Activated naive CD4-positive, alpha-beta T cell treated with anti-CD3 and anti-CD28 coated beads, Interleukin-2, amount 50 U/mL, for 24 hours (primary cell): ENCODE measurements around the gene SKAP1.
A peak's percentile ranks its signal among the peaks of the same experiment; 100 is the strongest.
"Not testable (repeated sequence)": the region's sequence is repeated elsewhere in the genome, so short reads cannot be mapped to it uniquely, and the experiment has no call there.

Source experiments
- H3K27ac Mint-ChIP-seq: one replicate; pipeline ENCODE4 v1.8.0; 2021; ENCODE audit warnings: mild to moderate bottlenecking, mixed read lengths
- H3K27me3 Mint-ChIP-seq: one replicate; pipeline ENCODE4 v1.8.0; 2021; ENCODE audit warnings: mixed read lengths
- H3K36me3 Mint-ChIP-seq: one replicate; pipeline ENCODE4 v1.8.0; 2021; ENCODE audit warnings: mixed read lengths
- H3K4me1 Mint-ChIP-seq: one replicate; pipeline ENCODE4 v1.8.0; 2021; ENCODE audit warnings: mixed read lengths
- H3K4me3 Mint-ChIP-seq: one replicate; pipeline ENCODE4 v1.8.0; 2021; ENCODE audit warnings: mild to moderate bottlenecking, mixed read lengths
- H3K9me3 Mint-ChIP-seq: one replicate; pipeline ENCODE4 v1.8.0; 2021; ENCODE audit warnings: mixed read lengths

The SKAP1 gene

DNA sequence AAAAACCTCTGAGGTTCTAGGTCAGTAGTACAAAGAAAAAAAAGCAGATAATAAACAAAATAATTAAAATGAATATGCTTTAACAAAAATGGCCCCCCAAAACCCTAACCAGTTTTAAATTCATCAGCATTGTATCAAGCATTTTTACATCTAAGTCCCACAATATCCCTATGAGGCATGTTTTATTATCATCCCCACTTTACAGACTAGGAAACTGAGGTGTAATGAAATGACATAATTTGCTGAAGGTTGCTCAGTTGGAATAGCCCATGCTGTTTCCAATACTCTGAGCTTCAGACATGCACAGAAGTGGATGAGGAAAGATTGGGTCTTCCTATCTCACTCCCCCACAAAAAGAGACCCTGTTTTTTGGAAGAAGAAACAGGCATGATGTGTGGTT is 234.1 kb downstream of the SKAP1 start:
- Mint-ChIP-seq H3K4me1 (peaks cover 67% of the 10 kb centered on the region), H3K27me3 (no peaks in the 10 kb centered on the region), H3K27ac (no peak overlapping the region), H3K9me3 (no peaks in the 10 kb centered on the region), H3K4me3 (no peak overlapping the region), H3K36me3 (peaks cover 17% of the 10 kb centered on the region)

DNA sequence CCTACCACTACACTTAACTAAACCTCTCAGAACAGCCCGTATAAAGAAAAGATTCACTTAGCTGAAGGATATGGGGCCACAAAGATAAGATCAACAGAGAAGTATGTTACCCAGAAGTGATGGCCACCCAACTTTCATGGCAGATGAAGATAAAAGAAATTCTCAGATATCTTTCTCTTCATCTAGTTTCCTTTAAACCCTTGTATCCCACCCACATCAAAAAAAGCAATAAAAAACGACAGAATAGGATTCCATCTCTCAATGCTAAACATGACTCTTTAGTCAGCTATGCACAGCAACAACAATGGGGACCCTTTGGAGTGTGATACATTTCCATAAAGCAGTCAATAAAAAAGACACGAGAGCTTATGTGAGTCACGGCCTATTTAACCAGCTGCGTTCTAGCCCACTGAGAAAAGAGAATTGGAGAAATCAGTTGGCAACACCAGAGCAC is 235.9 kb downstream of the SKAP1 start:
- H3K4me3 Mint-ChIP-seq: no peak overlapping the region

DNA sequence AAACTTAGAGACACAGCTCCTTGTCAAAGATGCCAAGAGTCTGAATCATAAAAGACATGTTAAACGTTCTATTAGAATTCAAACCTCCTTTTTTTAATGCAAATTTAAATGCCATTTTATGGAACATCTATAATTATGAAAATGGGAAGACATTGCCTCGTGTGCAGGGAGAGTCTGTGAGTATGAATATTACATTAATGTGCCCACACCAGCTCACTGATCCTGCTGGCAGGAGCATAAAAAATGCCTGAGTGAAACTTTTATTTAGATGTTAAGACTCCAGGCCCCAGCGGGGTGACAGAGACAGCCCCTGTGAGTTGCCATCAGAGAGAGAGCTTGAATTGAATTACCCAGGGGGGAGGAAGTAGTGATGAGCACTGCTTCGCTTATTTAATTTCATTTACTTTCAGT is 237.7 kb downstream of the SKAP1 start:
- Mint-ChIP-seq H3K4me1 (peaks cover 43% of the 10 kb centered on the region), H3K4me3 (no peak overlapping the region)

More for the DNA sequence above, 235.9 kb downstream of the SKAP1 start:
- H3K9me3 Mint-ChIP-seq: no peaks in the 10 kb centered on the region
- peaks cover 12% of the 10 kb centered on the region for H3K36me3 Mint-ChIP-seq
- no peaks in the 10 kb centered on the region for H3K27me3 Mint-ChIP-seq
- H3K27ac Mint-ChIP-seq: peak overlapping the region; percentile 66
- peaks cover 55% of the 10 kb centered on the region for H3K4me1 Mint-ChIP-seq

DNA sequence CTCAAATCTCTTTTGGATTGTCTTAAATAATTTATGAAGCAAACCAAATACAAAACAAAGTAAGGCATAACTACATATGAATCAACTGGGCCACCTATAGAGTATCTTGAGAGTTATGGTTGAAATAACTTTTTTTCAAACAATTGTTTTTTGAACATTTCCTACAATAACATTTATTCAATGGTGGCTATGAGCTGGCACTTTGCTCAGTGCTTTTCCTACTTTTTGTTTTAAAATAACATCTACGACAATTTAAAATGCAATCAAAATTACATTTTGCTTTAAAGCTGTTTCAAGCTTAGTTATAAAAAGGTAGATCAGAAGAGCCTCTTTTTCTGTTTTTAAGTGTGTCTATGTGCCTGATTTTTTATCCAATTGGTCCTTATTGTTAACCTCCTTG is 238.7 kb downstream of the SKAP1 start:
- Mint-ChIP-seq H3K4me3 (no peak overlapping the region), H3K36me3 (peaks cover 13% of the 10 kb centered on the region), H3K9me3 (no peaks in the 10 kb centered on the region), H3K27me3 (no peaks in the 10 kb centered on the region), H3K4me1 (peaks cover 36% of the 10 kb centered on the region), H3K27ac (peak overlapping the region; percentile 17)

More for the DNA sequence above, 237.7 kb downstream of the SKAP1 start:
- Mint-ChIP-seq H3K27ac (peak overlapping the region; percentile 17), H3K27me3 (no peaks in the 10 kb centered on the region), H3K9me3 (no peaks in the 10 kb centered on the region), H3K36me3 (peaks cover 12% of the 10 kb centered on the region)

DNA sequence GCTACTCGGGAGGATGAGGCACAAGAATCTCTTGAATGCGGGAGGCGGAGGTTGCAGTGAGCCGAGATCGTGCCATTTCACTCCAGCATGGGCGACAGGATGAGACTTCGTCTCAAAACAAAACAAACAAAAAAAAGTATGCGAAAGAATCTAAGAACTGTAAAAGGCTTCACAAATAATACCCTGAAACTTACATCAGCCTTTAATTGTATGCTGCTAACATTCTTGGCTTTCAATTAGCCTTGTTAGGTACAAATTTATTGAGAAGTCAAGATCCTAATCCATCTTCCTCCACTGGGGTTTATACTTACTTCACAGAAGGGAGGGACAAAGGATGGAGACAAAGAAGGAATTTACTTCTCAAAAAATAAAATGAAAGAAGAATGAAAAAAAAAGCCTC is 239.1 kb downstream of the SKAP1 start:
- Mint-ChIP-seq H3K36me3 (peaks cover 15% of the 10 kb centered on the region), H3K27ac (no peak overlapping the region), H3K9me3 (no peaks in the 10 kb centered on the region), H3K27me3 (no peaks in the 10 kb centered on the region), H3K4me3 (no peak overlapping the region), H3K4me1 (peaks cover 33% of the 10 kb centered on the region)

DNA sequence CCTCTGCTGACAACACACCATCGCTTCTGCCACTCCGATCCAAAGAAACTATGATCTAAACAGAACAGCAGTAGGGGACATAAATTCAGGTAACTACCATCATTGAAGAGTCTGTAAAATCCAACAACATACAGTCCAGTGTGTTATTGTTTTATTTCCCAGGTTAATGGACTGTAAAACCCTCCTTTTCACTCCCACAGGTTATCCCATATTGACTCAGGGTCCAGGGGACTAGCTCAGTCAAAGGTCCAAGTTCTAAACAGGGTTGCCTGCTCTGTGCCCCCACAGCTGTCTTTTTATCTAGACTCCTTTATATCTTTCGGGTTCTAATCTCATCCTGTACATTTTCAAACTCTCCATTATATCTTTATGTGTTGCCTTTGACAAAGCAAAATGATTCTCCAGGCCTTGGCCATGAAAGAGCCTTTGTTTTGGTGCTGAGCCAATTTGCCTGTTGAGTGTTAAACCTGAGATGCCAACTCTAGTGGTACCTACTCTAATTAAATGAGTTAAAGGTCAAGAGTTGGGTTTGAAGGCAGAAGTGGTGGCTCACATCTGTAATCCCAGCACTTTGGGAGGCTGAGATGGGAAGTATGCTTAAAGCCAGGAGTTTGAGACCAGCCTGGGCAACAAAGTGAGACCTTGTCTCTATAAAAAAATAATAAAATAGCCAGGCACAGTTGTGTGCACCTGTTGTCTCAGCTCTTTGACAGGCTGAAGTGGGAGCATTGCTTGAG is 242.0 kb downstream of the SKAP1 start:
- peaks cover 16% of the 10 kb centered on the region for H3K36me3 Mint-ChIP-seq
- H3K4me1 Mint-ChIP-seq: peaks cover 5% of the 10 kb centered on the region
- no peaks in the 10 kb centered on the region for H3K9me3 Mint-ChIP-seq
- H3K27me3 Mint-ChIP-seq: no peaks in the 10 kb centered on the region
- H3K4me3 Mint-ChIP-seq: no peak overlapping the region
- H3K27ac Mint-ChIP-seq: no peak overlapping the region

DNA sequence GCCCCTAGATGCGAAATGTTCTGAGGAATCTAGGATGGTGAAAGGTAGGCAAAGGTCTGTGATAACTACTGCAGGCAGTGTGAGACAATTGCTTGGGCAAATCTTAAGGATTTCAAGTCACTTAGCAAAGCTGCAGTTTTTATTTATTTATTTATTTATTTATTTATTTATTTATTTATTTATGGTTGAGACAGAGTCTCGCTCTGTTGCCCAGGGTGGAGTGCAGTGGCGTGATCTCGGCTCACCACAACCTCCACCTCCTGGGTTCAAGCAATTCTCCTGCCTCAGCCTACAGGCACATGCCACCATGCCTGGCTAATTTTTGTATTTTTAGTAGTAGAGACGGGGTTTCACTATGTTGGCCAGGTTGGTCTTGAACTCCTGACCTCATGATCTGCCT is 243.7 kb downstream of the SKAP1 start:
- not testable (repeated sequence) for H3K27ac Mint-ChIP-seq, H3K27me3 Mint-ChIP-seq, H3K4me3 Mint-ChIP-seq, H3K4me1 Mint-ChIP-seq, H3K9me3 Mint-ChIP-seq
- H3K36me3 Mint-ChIP-seq: peaks cover 14% of the 10 kb centered on the region

DNA sequence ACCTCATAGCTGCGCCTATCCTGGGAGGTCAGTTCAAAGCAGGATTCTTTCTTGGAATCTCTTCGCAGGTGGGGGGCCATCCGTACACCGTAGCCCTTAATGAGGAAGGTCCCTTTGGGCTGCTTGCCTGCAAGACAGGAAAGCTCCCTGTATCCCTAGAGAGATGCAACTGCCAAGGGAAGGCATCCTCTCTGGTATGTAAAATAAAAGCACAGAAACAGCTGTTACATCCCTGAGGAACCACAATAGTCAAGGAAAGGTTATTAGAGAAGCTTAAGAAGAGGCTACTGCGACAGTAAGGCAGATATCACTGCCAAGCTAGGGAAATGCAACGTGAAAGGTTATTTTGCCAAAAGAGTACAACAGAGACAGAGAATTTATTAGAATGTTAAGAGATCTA is 245.3 kb downstream of the SKAP1 start:
- Mint-ChIP-seq H3K36me3 (peaks cover 14% of the 10 kb centered on the region), H3K9me3 (no peaks in the 10 kb centered on the region), H3K4me3 (no peak overlapping the region), H3K27ac (no peak overlapping the region), H3K27me3 (no peaks in the 10 kb centered on the region), H3K4me1 (peaks cover 2% of the 10 kb centered on the region)

DNA sequence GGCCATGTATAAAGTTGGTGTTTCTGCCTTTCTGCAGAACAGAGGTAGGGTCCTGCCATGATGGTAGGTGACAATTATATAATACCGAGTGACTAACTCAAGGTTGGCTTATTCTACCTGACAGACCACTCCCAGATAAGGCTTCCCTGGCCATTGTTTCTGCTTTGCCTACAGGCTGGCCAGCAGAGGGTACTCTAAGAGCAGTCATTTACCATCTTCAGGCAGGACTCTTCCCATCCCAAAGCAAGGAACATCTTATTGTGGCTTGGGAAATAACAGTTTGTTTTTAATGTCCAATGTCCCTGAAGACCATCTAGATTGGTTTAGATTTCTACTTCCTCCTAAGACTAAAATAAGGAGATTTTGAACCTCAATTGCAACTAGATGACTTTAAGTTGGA is 248.4 kb downstream of the SKAP1 start:
- Mint-ChIP-seq H3K9me3 (no peaks in the 10 kb centered on the region), H3K27me3 (no peaks in the 10 kb centered on the region), H3K4me1 (peaks cover 9% of the 10 kb centered on the region), H3K36me3 (peaks cover 15% of the 10 kb centered on the region), H3K4me3 (no peak overlapping the region), H3K27ac (no peak overlapping the region)

DNA sequence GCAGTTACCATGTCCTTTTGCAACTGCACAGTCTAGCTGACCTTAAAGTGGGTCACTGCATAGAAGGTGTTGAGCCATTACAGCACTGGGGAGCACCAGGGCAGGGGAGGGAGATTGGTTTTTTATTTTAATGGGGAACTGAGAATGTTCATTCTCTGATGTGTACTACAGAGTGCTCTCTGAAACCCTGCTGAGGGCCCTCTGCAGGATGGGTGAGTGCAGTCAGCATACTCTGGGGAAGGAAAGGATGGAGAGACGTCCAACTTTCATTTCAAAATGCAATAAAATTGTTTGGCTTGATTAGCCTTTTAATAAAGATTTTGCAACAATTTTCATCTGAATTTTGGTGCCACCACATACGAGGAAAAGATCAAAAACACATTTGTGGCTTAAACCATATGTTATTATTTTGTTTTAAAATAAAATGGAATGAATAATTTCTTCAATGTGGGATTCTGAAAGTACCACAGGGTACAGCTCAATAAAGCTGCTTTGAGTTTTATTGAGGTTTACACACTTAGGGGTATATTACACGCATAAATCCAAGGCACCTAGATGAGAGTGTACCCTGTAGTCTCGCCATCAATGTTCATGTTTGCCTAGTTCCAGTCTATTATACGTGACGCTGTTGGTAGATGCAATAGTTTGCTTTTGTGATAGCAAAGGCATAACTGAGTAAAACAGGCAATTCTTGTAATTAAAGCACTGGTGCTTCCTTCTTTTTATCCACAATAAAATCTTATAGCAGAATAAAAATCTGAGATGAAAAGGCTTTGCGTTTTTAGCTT is 249.0 kb downstream of the SKAP1 start:
- H3K36me3 Mint-ChIP-seq: peaks cover 14% of the 10 kb centered on the region
- H3K4me3 Mint-ChIP-seq: no peak overlapping the region
- no peaks in the 10 kb centered on the region for H3K9me3 Mint-ChIP-seq
- H3K27ac Mint-ChIP-seq: no peak overlapping the region
- no peaks in the 10 kb centered on the region for H3K27me3 Mint-ChIP-seq
- peaks cover 12% of the 10 kb centered on the region for H3K4me1 Mint-ChIP-seq

DNA sequence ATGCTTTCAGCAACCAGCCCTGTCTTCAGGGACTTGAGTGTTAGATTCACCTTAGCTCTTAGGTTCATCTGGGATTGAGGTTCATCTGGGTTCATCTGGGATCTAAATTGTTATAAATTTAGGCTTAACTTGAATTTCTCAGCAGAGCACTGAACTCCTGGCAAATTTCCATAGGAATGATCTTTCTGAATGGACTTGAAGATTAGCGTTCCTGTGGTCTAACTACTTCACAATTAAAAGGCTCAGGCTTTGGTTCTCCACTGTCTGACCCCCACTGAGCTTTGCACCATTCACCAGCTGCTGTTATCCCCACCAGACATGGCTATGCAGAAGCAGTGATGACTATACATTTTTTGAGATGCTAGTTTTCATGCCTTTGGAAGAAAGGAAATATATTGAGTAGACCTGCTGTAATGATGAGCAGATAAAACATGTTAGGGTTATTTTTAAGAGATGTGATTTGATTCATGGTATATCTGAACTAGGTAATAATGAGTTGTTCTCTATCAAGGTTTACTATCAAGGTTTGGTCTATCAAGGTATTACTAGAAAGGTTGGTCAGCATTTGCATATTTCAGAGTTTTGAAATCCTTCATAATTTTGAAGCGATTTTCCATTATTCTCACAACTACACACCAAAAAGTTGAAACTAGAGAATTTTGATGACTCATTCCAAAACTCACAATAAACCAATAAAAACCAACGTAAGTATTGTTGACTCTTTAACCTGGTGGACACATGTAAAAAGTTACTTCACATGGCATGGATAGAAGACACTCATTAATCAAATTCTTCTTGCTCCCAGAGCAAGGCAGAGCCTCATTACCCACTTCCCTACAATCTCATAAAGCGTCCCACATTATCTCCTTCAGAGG is 250.7 kb downstream of the SKAP1 start:
- Mint-ChIP-seq H3K27ac (peak overlapping the region; percentile 8), H3K27me3 (no peaks in the 10 kb centered on the region), H3K4me1 (peaks cover 29% of the 10 kb centered on the region), H3K9me3 (no peaks in the 10 kb centered on the region), H3K4me3 (no peak overlapping the region), H3K36me3 (peaks cover 10% of the 10 kb centered on the region)

DNA sequence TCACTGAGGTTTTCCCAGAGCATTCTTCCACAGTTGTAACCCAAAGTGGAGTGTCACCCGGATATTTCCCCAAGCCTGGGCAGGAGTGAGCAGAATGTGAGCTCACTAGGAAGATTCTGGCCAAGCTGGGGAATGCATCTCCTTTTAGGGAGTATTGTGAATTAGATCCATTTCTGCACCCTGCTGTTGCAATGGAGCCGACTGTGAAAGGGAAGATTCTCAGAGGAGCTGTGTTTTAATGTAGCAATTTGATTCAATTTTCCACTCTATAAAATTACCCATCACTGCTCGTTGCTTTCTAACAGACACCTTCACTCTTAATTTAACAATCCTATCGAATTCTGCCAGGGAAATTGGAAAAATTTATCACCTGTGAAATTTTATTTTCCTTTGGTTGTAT is 251.7 kb downstream of the SKAP1 start:
- no peaks in the 10 kb centered on the region for H3K9me3 Mint-ChIP-seq
- H3K4me3 Mint-ChIP-seq: no peak overlapping the region
- no peak overlapping the region for H3K27ac Mint-ChIP-seq
- peaks cover 8% of the 10 kb centered on the region for H3K36me3 Mint-ChIP-seq
- no peaks in the 10 kb centered on the region for H3K27me3 Mint-ChIP-seq
- peaks cover 39% of the 10 kb centered on the region for H3K4me1 Mint-ChIP-seq

DNA sequence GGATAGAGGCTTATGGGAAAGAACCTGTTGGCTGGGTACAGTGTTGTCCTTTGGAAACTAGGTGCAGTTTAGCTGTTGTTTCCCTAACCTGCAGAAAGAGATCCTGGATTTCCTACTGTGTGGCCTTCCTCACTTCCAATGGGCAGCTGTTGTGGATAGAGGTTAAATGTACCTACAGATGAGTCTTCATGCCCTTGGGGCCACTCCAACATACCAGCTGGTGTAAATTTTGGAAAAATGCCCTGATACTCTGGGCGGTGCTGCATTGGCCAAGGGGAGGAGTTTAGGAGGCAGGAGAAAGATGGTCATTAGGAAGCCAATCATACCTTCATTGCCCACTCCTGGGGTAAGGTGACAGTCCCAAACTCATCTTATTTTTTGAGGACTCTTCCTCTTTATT is 252.2 kb downstream of the SKAP1 start:
- peaks cover 8% of the 10 kb centered on the region for H3K36me3 Mint-ChIP-seq
- no peak overlapping the region for H3K27ac Mint-ChIP-seq
- H3K9me3 Mint-ChIP-seq: no peaks in the 10 kb centered on the region
- peaks cover 44% of the 10 kb centered on the region for H3K4me1 Mint-ChIP-seq
- H3K27me3 Mint-ChIP-seq: no peaks in the 10 kb centered on the region
- no peak overlapping the region for H3K4me3 Mint-ChIP-seq

DNA sequence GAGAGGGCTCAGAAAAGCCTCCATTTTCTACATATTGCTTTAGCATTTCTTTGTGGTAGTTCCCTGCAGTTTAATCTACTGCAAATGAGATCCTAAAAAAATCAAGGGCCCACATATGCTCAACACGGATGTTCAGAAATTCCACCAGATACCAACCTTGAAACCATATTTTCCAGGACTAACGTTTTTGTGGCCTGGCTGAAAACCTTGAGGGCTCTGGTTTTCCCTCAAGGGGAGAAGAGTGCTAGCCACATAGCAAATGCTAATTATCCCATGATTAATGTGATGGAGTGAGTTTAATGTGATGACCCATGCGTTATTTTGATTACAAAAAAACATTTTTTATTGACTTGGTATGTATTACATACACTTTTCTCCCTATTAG is 253.6 kb downstream of the SKAP1 start:
- Mint-ChIP-seq H3K27me3 (no peaks in the 10 kb centered on the region), H3K36me3 (peaks cover 8% of the 10 kb centered on the region), H3K4me3 (no peak overlapping the region), H3K27ac (no peak overlapping the region), H3K4me1 (peaks cover 45% of the 10 kb centered on the region), H3K9me3 (no peaks in the 10 kb centered on the region)

DNA sequence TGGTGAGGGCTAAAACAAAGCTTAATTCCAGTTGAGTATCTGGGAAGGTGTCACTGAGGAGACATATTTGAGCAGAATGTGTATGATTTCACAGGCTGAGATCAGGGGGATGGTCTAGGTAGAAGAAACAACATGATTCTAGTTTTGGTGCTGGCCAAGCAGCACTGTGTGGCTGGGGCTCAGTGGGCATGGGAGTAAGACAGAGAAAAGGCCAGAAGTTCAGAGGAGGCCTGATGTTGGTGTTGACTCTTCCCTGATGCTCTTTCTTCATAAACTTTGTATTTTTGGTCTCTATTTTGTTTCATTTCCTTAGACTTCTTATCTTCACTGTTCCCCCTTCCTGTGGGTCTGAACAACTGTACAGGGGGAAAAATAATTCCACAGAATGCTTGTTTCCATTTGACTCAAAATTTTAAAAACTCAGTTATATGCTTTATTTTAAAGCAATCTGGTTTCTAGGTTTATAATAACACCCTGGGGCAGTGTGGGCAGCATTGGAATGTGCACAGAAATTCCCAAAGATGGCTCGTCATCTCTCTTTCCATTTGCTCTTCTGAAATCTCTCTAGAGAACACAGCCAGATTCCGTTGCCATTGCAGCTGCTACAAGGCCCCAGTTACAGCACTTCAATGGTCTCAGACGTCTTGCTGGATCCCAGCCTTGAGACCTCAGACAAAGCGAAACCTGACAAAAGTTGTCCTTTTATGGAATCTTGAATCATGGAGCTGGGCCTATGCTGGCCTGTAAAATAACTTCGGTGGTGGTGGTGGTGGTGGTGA is 254.1 kb downstream of the SKAP1 start:
- H3K27me3 Mint-ChIP-seq: no peaks in the 10 kb centered on the region
- no peak overlapping the region for H3K4me3 Mint-ChIP-seq
- H3K36me3 Mint-ChIP-seq: peaks cover 10% of the 10 kb centered on the region
- H3K9me3 Mint-ChIP-seq: no peaks in the 10 kb centered on the region
- peaks cover 45% of the 10 kb centered on the region for H3K4me1 Mint-ChIP-seq
- peak overlapping the region; percentile 24 for H3K27ac Mint-ChIP-seq
